NT2/D1 (cell line): Measurements from ENCODE around the gene PFKP.

Experiments
- YY1 ChIP-seq: IDR thresholded peaks from 2 replicates; pipeline ENCODE4 v1.6.1; 2011; ENCODE audit not compliant: insufficient read length, insufficient read depth
- ZNF274 ChIP-seq: IDR thresholded peaks from 2 replicates; pipeline ENCODE4 v1.6.1; 2011; ENCODE audit warnings: mild to moderate bottlenecking, low read depth, low read length

DNA sequence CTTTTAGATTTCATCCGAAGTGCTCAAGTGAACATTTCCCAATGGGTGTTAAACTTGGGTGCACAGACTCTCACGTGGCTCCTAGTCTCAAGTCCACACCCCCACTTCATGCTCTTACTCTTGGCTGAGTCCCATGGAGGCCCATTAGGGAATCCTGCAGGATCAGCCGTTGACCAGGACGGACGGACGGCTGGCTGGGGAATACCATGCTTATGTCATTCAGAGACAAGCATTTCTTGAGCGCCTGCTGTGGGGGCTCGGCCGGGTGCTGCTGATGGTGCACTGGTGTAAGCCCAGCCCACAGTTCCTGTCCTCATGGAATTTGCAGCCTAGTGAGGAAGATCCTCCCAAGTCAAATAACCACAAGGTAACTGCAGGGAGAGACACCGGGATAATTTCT lies 60.6 kb downstream of the PFKP start:
- TF ChIP-seq ZNF274 = no peak
- TF ChIP-seq YY1 = no peak
